HG03097 (cell line): Measurements from ENCODE around the gene SEMA4C.
"Not testable (repeated sequence)": the region's sequence is repeated elsewhere in the genome, so short reads cannot be mapped to it uniquely, and the experiment has no call there.

Experiments used
- ATAC-seq: cut with Tn5 transposase; IDR thresholded peaks from one replicate; pipeline ENCODE4 v1.9.1; 2021; ENCODE audit not compliant: unreplicated experiment, low FRiP score

The SEMA4C gene

DNA sequence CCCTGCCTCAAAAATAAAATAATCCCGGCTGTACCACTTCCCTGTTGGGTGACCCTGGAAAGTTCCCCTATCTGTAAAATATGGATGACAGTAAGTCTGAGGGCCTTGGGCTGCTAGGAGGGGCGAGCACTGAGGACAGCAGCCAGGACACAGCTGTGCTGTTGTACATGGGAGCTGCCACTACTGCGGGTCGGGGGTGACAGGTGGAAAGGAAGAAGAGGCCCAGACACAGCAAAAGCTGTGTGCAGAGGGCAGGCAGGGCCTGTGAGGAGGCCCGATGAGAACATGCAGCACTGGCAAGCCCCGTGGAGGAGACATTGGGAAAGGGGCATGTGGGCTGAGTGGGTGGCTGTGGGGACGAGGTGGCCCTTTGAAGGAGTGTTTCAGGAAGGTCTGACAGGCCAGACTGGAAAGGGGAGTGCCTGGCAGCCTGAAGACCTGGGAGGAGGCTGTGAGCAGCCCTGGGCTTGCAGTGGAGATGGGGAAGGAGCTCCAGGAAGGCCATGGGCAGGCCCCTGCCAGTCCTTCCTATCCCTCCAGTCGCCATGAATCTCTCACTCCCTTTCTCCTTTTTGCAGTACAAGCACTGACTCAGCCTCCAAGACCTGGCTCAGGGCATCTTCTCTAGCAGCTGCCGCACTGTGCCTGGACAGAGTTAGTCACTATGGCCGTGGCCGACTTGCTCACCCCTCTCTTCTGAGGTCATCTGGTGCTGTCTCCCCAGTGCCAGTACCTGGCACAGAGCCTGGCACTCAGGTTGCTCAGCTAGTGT is 28.9 kb upstream of the SEMA4C start:
- ATAC-seq: no peak

DNA sequence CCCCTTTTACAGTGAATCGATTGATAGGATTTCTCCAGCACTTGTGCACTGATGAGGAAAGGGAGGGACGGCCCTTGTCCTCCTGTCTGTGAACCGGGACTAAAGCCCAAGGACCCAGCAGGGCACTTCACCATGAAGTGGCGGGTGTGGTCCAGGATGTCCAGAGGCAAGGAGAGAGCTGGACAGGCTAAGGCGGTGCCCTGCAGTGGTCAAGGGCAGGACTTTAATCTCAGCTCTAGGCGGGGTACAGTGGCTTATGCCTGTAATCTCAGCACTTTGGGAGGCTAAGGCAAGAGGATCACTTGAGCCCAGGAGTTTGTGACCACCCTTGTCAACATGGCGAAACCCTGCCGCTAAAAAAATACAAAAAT is 28.2 kb upstream of the SEMA4C start:
- ATAC-seq: no peak

DNA sequence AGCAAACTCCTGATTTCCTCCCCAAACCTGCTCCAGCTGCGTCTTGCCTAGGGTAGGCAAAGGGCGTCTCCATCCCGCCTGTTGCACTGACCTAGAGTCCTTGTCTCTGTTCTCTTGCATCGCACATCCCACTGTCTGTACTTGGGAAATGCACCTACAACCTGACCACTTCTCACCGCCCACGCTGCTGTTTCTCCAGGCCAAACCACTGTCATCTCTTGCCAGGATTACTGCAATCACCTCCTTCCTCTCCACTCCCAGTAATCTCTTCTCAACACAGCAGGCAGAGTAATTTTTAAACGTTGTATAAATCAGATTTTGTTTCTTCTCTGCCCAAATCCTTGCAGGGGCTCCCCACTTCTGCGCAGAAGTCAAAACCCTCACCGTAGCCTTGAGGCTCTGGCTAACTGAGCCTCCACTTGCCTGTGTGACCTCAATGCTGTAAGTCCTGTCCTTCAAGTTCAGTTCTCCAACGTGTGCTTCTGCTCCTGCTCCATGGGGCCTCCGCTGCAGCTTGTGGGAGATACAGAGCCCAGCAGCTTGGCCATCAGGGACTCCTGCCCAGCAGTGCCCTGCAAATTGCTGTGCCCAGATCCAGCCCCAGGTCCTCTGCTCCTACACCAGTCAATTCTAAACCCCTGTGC is 27.7 kb upstream of the SEMA4C start:
- ATAC-seq: no peak

DNA sequence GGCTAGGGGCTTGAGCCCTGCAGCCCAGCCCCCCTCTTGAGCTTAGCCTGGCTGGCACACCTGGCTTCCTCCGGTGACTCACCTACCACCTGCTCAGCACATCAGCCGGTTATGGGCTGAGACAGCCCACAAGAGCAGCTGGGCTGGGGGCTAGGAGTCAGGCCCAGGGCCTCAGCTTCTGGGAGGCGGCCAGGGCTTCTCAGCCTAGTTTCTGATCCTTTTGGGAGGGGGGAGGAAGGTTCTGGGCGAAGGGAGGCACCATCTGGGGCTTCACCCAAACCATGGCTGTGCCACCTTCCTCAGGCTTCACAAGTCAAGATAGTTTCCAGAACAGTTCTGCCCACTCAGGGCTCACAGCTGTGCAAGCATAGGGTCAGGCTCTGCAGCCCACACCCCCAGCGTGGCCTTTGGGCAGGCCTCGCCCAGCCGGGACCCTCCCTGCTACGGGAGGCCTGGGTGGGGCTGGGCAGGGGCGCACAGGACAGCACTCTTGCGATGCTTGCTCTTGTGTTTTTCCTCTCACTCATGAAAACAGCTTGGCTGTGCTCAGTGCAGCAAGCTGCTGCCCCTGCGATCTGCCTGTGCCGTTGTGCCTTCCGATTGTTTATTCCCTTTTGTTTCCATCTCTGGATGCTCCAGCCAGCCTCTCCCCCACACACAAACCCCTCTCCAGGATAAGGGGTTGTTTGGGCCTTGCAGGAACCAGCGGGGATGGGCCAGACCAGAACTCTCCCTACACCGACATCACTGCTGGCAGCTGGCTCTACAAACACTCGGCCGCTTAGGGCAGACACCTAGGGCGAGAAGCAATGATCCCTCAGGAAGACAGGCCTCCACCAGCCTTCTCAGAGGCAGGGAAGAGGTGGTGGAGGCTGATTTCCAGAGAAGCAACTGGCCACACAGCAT is 26.1 kb upstream of the SEMA4C start:
- no peak for ATAC-seq

DNA sequence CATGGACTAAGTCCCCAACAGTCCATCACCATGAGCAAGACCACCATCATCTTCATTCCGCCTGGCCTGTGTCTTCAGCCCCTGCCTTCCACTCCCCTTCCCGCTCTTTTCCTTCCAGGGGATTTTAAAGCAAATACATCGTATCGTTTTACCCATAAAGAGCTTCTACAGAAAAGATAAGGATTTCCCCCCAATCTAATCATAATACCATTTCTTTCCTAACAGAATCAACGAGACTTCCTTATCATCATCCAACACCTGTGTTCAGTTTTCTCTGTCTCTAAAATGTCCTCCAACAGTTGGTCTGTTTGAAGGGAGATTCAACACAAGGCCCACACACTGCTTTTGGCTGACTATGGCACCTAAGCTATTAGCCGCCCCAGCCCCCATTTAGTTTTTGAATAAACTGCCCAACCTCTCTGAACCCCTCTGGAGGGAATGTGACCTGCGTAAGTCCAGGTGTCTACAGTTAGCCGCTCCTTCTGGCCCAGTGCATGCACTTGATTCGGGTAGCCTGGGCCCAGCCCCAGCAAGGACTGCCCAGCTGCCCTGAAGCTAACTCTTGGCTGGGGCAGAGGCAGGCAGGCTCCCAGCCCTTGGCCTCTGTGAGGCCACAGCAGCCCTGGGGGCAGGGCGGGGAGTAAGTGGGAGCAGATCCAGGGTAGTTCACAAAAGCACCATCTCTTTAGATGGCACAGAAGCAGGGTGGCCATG is 25.3 kb upstream of the SEMA4C start:
- ATAC-seq: no peak

DNA sequence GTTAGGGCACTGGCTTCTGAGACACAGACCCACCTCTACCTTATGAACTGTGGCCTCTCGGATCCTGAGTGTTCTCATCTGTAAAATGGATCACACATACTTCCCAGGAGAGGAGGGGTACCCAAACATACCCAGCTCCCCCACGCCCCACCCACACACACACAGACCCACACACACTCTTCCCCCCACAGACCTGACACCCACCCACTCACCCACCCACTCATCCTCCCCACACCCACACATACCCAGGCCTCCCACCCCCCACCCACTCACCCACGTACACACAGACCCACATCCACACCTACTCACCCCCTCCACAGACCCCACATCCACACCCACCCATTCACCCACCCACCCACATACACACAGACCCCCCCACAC is 24.3 kb upstream of the SEMA4C start:
- ATAC-seq: no peak

DNA sequence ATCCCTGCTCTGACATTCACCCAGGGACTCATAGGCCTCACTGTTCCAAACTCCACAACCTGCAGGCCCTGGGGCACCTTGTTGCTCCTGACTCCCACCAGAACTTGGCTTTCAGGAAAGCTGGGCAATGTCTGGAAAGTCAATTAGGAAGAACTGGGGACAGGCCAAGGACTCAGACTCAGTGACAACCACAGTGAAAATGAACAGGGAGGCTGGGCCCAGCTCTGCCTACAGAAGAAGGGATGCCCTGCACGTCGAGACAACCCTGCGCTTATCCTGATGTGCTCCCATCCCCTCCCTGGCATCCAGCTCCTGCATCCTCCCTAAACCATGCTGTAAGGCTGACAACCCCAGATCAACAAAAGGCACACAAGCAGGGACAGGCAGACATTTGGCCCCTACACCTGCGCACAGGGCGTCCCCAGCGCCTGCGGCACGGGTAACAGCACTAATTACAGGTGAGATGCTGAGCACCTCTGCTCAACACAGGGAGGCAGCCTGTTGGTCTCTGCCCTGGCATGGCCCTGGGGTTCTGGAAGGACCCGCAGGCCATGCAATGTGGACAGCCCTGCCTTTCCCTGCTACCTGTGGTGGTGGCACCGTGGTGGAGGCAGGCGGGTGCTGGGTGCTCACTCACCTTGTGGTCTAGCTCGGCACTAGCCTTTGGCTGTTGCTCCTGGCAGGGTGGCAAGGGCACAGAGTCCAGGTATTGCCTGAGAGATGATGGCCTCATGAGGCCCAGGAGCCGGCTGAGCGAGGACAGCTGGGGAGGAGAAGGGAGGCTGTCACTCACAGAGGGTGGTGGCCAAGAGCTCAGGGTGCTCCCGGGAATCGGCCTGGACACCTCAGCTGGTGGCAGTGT is 23.6 kb upstream of the SEMA4C start:
- ATAC-seq: no peak

DNA sequence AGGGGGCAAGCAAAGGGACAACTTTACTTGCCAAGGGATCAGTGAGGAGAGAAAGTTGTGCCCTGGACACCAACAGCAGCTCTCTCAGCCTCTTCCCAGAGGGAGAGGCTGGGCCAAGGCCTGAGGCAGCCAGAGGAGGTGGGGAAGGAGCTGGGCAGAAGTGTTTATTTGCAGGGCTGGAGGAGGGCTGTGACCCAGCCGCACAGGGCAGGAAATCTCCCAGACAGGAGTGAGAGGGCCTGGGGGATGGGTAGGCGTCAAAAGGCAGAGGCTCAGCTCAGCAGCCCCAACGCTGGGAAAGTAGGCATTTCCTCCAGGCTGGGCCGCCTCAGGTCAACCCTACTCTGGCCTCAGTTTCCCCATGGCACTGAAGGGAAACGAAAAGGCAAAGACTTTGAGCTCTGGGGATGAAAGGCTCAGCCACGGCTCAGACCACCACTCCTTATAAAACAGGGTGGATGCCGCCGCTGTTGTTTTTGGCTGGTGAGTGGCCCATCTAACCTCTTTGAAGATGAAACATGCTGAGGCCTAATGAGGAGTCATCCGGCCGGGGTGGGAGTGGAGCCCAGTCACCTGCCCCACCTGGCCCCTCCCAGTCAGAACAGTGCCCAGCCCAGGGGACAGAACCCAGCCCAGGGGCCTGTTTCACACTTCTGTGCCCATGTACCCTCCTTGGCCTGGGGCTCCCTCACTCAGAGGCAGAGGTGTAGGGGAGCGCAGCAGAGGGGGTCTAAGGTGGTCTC is 21.9 kb upstream of the SEMA4C start:
- no peak for ATAC-seq

DNA sequence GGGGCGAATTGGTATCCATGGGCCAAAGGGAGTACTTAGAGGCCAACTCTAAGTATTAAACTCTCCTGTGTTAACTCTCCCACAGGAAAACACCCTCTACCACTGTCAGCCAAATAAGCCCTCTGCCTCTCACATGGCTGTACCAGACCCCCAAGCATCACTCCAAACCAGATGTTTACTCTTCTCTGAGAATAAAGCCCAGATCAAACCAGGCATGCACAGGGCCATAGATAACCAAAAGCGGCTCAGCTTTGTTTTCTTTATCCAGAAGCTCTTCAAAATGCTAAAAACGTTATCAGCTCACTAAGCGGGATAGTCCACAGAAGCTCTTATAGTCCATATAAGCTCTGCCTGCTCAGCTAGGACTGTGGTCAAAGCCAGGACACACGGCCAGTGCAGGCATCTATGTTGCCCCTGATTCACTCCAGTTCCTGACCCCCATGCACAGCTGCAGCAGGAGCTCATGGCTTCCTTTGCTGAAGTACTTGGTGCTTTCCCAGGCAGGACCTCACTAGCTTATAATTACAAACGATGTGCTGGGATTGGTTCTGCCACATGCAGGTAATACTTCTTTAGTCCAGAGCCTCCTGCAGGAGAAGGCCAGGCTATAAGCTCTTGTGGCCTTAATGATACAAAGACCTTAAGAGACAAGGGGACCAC is 21.0 kb upstream of the SEMA4C start:
- no peak for ATAC-seq

DNA sequence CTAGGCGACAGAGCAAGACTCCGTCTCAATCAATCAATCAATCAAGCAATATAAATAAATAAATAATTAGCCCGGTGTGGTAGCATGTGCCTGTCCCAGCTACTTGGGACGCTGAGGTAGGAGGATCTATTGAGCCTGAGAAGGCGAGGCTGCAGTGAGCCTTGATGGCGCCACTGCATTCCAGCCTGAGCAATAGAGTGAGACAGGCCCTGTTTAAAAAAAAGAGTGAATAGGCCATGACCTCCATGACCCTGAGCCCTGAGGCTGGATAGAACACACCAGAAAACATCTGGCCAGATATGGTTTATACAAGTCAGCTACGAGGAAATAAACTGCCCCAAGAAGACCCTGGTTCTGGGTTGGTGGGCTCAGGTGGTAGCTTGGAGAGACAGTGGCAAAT is 20.4 kb upstream of the SEMA4C start:
- no peak for ATAC-seq

DNA sequence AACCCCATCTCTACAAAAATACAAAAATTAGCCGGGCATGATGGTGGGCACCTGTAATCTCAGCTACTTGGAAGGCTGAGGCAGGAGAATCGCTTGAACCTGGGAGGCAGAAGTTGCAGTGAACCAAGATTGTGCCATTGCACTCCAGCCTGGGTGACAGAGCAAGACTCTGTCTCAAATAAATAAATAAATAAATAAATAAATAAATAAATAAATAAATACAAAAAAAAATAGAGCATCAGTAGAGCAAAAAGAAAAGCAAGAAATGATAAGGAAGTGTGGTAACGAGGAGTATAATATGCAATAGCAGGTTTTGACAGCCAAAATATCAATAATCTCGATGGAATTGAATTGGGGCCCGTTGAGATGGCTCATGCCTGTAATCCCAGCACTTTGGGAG is 19.6 kb upstream of the SEMA4C start:
- not testable (repeated sequence) for ATAC-seq

DNA sequence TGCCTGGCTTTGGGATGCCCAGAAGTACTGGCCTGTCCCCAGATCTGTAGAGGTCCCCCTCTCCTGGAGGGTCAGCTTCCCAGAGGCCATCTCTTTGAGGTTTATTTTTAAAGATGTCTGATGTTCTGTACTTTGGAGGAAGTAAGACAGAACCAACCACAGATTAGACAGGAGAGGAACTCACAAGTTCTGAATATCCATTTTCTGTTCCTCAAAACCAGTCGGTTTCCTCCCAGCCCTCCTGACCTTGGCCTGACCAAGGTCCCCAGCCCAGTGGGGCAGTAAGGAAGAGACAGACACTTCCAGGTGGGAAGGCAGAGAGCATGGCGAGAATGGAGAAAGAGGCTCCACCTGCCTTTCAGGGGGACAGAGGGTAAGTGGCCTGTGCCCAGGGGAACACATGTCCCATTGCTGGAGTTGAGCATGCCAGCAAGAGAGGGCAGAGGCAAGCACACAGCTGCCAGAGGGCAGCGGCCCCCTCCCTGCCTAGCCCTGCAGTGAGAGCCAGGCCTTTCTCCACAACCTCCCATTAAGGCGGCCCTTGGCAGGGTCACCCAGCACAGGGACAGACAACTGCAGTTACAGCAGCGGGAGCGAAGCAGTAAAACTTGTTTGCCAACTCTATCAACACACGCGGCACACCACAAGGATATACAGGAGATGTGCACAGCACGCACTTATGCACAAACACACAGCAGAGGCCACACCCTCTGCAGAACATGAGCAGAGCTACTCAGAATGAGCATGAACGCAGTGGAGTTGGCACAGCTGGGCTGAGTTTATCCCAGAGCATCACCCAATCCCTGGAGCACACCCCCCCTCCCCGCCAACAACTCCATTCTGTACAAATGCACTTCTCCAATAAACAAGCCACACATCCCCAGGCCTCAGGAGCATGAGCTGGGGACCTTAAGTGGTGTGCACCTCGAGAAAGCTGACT is 18.5 kb upstream of the SEMA4C start:
- no peak for ATAC-seq

DNA sequence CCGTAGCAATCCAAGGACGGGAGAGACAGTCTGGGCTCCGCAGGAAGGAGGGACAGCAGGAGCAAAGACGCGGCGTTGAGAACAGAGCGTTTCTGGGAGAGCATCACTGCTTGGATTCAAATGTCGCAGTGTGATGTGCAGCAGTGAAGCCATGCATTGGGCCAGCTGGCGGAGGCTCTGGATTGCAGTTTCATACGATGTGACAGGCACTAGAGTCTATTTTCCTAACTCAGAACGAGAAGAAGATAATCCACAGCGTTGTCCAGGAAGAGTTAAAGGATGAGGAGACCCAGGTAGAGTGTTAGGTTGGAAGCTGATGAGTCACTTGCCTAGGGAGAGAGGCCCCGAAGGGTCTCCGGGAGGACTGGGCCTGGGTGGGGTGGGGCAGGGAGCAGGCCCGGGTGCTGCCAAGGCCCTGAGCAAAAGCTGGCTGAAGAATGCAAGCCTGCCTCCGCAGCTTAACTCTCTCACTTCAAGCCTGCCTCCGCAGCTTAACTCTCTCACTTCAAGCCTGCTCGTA is 17.7 kb upstream of the SEMA4C start:
- ATAC-seq: no peak

DNA sequence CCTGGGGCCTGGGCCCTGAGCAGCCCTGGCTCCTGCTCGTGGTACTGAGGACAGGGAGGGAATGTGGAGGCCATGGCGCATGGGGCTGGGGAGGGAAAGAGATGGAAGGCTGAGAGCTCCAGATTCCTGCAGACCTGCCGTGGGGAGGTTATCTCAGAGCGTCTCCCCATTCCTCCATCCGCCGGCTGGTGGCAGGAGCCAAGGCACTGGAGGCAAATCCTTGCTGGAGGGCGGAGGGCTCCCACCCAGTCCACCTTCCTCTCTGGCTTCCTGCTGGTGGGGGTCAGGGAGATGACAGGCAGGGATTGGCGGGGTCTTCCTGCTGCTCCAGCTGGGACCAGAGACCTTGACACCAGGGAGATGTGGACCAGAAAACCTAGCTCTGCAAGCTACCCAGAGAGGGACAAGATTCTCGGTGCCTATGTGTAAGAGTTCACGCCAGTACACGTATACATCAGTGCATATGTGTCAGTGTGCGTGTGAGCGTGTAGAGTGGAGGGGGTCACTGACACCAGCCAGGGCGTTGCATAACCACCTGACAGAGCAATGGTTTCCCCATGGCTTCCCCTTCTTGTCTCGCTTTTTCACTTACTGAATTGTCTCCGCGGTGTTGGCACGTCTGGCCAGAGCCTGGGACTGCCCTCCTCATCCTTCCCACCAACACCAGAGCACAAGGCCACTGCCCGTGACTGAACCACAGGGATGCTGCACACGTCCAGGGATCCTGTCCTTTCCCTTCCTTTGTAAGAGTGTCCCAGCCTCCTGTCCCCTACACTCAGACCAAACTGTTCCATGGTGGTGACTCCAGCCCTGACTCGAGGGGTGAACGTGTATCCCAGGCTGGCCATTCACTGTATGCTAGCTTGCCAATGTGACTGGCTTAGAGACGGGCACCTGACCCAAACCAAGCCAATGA is 15.8 kb upstream of the SEMA4C start:
- ATAC-seq: no peak

DNA sequence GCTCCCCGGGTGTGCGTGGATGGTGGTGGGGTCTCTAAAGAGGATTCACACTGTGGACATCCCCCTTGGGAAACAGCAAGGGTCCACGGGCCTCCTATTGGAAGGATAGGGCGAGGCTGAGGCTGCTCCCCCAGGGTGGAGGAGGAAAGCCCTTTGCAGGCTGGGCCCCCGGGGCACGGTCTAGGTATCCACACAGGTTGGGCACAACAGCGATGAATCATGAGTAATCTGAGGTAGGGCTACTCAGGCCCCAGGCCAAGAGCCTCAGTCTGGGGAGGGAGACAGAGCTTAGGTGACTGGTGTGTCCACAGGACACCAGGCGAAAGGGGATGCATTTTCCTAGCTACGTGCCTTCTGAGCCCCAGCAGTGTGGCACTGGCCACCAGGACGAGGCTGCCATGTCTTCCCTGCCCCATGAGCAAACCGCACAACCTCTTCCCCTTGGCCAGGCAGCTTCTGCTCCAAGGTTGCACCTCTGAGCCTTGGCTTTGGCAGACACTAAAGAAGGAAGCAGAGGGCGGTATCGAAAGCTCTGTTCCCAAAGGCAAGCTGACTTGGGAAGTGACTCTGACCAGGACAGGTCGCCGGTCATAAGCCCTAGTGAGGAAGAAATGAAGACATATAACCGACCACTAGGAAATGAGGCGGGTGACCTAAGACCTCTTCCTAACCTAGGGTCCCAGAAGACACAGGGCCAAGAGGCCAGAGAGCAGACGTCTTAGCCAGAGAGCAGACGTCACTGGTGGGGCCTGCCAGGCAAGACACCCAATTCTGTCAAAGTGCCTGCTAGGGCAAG is 14.6 kb upstream of the SEMA4C start:
- ATAC-seq: no peak

DNA sequence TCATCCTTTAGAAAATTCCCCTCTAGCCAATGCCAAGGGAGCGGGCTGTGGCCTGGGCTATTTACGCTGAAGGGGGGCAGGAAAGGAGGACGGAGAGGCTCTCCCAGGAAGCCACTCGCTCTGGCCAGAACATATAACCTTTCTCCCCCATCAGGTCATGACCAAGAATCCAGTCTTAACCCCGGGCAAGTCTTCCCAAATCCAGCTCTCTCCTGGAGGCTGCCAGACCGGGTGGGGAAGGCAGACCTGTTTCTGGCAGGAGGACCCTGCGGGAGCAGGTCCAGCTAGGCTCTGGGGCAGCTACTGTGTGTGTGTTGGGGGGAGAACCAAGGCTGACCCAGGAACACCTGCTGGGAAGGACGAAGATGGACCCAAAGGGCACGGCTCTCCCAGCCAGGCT is 13.4 kb upstream of the SEMA4C start:
- ATAC-seq: no peak
